Neutrophil (primary cell): ENCODE data around the gene B9D2.

ENCODE experiments used
- H3K27ac ChIP-seq: fragments of 200-600 bp; sonication (generic); 2 replicates; pipeline ENCODE4 v1.5.1; 2016; ENCODE audit warnings: mild to moderate bottlenecking, moderate library complexity
- H3K27me3 ChIP-seq: fragments of 200-600 bp; sonication (generic); 2 replicates; pipeline ENCODE4 v1.6.0; 2016; ENCODE audit warnings: mild to moderate bottlenecking
- H3K36me3 ChIP-seq: fragments of 200-600 bp; sonication (generic); 2 replicates; pipeline ENCODE4 v1.5.1; 2017
- H3K4me1 ChIP-seq, 2 experiments: fragments of 200-600 bp in 1 of 2; sonication (generic) in 1 of 2; 1 replicate in 1 of 2; 2 replicates in 1 of 2; pipeline versions ENCODE4 v1.5.1 to v1.6.1; 2013 to 2016; ENCODE audit warnings: low read depth in 1 of 2, low read length in 1 of 2, mild to moderate bottlenecking in 1 of 2, moderate library complexity in 1 of 2; ENCODE audit not compliant: control insufficient read depth in 1 of 2, insufficient read depth in 1 of 2
- H3K4me3 ChIP-seq, 2 experiments: fragments of 200-600 bp in 1 of 2; sonication (generic) in 1 of 2; 1 replicate in 1 of 2; 2 replicates in 1 of 2; pipeline ENCODE4 v1.5.1; 2013 to 2016; ENCODE audit warnings: low read depth in 1 of 2, low read length in 1 of 2, mild to moderate bottlenecking in 1 of 2, moderate library complexity in 1 of 2
- H3K9me3 ChIP-seq: fragments of 200-600 bp; sonication (generic); 2 replicates; pipeline ENCODE4 v1.5.1; 2016
- CTCF ChIP-seq: fragments of 200-600 bp; sonication (generic); IDR thresholded peaks from 2 replicates; pipeline ENCODE4 v1.5.1; 2016; ENCODE audit warnings: antibody characterized with exemption

Gene B9D2

GRCh38 chr19:41328157-41328841 lies 35.6 kb downstream of the B9D2 start:
- H3K36me3 ChIP-seq, result peaks cover 52% of the 10 kb centered on the region

GRCh38 chr19:41327576-41328156 lies 36.3 kb downstream of the B9D2 start:
- Histone ChIP-seq H3K36me3 (peaks cover 50% of the 10 kb centered on the region), H3K9me3 (no peaks in the 10 kb centered on the region), H3K4me3 (peak overlapping the region; percentile 69 to 78), H3K4me1 (peaks cover 89 to 91% of the 10 kb centered on the region in 2 experiments), H3K27ac (peak overlapping the region; percentile 92), H3K27me3 (no peaks in the 10 kb centered on the region)
- peak; percentile 38 for TF ChIP-seq CTCF

More at GRCh38 chr19:41328157-41328841, 35.6 kb downstream of the B9D2 start:
- no peak for TF ChIP-seq CTCF
- Histone ChIP-seq H3K4me3 (peak overlapping the region; percentile 69 to 78), H3K27ac (peak overlapping the region; percentile 92), H3K27me3 (no peaks in the 10 kb centered on the region), H3K9me3 (no peaks in the 10 kb centered on the region), H3K4me1 (peaks cover 87 to 91% of the 10 kb centered on the region in 2 experiments)

- Histone ChIP-seq H3K27ac (peak overlapping the region; percentile 92), H3K4me3 (peak overlapping the region; percentile 69 to 78), H3K36me3 (peaks cover 50% of the 10 kb centered on the region), H3K4me1 (peaks cover 89 to 91% of the 10 kb centered on the region in 2 experiments), H3K27me3 (no peaks in the 10 kb centered on the region), H3K9me3 (no peaks in the 10 kb centered on the region)
- no peak for TF ChIP-seq CTCF
Measured at GRCh38 chr19:41327076-41327575, 36.8 kb downstream of the B9D2 start.

GRCh38 chr19:41325947-41326706 lies 37.8 kb downstream of the B9D2 start:
- Histone ChIP-seq H3K9me3 (no peaks in the 10 kb centered on the region), H3K4me3 (peak overlapping the region; percentile 69 to 78), H3K27me3 (no peaks in the 10 kb centered on the region), H3K4me1 (peaks cover 95 to 100% of the 10 kb centered on the region in 2 experiments), H3K36me3 (peaks cover 49% of the 10 kb centered on the region), H3K27ac (peak overlapping the region; percentile 92)
- no peak for TF ChIP-seq CTCF

GRCh38 chr19:41325640-41325946 lies 38.4 kb downstream of the B9D2 start:
- peak overlapping the region; percentile 1 to 69 for H3K4me3 ChIP-seq
- H3K36me3 ChIP-seq, result peaks cover 49% of the 10 kb centered on the region
- peaks cover 93 to 96% of the 10 kb centered on the region in 2 experiments for H3K4me1 ChIP-seq
- H3K27ac ChIP-seq, result peak overlapping the region; percentile 92
- H3K27me3 ChIP-seq, result no peaks in the 10 kb centered on the region
- no peaks in the 10 kb centered on the region for H3K9me3 ChIP-seq
- no peak for TF ChIP-seq CTCF
